ENCODE data around the gene INTS7.

INTS7 gene

DNA sequence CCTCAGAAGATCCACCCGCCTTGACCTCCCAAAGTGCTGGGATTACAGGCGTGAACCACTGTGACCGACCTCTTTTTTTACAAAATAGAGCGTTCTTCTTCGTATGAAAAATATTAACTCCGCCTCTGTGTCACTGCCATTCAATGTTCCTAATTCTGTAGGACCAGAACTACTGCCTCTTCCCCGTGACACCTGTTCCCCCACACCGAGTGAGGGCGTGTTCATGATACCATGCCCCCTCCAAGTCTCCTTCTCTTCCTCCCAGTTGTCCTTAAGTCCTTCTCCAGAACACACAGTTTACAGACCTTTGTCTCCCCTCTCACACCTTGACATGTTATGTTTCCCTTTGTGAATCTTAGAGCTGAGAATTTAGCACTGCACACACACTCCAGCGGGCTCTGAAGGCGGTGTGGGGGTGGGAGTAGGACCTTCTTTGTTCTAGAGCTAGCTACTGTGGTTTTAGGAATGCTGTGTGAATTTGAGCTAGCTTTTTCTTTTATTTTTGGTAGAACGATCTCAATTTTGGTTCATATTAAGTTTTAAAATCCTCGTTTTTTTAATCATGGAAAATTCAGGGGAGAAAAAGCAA lies 122.4 kb downstream of the INTS7 start:
- Histone ChIP-seq H3K4me3 (ENCODE audit: low read depth in 1 of 5, low read length in 5 of 5) (no peak overlapping the region), H3K27me3 (ENCODE audit: control insufficient read depth in 5 of 5, insufficient read depth in 4 of 5, low read length in 5 of 5) (no peaks in the 10 kb centered on the region), H3K4me1 (ENCODE audit: control insufficient read depth in 5 of 5, insufficient read depth in 5 of 5, low read length in 5 of 5) (peaks cover 0 to 36% (median 28%) of the 10 kb centered on the region in 5 donors), H3K27ac (ENCODE audit: low read depth, low read length) (no peak overlapping the region), H3K36me3 (ENCODE audit: control insufficient read depth in 5 of 5, insufficient read depth in 5 of 5, low read length in 5 of 5) (no peaks in the 10 kb centered on the region), H3K9ac (ENCODE audit: low read length in 5 of 5) (no peak overlapping the region), H3K9me3 (ENCODE audit: control insufficient read depth in 5 of 5, low read length in 5 of 5) (no peaks in the 10 kb centered on the region)

DNA sequence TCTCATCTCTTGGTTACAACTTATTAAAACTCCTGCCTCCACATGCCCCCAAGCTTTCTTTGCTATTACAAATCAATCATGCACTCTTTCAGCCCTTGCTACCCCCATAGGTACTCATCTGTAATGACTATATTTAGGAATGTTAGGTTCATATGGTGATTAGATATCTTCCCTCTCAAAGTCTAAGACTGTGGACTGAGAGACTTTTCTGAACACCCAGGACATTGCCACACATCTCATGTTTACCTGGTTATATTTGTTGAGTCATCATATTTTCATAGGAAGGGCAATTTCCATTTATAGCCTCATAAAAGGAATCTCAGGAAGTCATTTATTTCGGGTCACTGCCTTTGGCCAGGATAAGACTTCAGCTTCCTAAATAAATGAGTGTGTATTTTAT lies 123.3 kb downstream of the INTS7 start:
- Histone ChIP-seq H3K9me3 (ENCODE audit: control insufficient read depth in 5 of 5, low read length in 5 of 5) (no peaks in the 10 kb centered on the region), H3K36me3 (ENCODE audit: control insufficient read depth in 5 of 5, insufficient read depth in 5 of 5, low read length in 5 of 5) (no peaks in the 10 kb centered on the region), H3K4me3 (ENCODE audit: low read depth in 1 of 5, low read length in 5 of 5) (no peak overlapping the region), H3K27ac (ENCODE audit: low read depth, low read length) (no peak overlapping the region), H3K27me3 (ENCODE audit: control insufficient read depth in 5 of 5, insufficient read depth in 4 of 5, low read length in 5 of 5) (no peaks in the 10 kb centered on the region), H3K4me1 (ENCODE audit: control insufficient read depth in 5 of 5, insufficient read depth in 5 of 5, low read length in 5 of 5) (peaks cover 0 to 29% (median 21%) of the 10 kb centered on the region in 5 donors), H3K9ac (ENCODE audit: low read length in 5 of 5) (no peak overlapping the region)

DNA sequence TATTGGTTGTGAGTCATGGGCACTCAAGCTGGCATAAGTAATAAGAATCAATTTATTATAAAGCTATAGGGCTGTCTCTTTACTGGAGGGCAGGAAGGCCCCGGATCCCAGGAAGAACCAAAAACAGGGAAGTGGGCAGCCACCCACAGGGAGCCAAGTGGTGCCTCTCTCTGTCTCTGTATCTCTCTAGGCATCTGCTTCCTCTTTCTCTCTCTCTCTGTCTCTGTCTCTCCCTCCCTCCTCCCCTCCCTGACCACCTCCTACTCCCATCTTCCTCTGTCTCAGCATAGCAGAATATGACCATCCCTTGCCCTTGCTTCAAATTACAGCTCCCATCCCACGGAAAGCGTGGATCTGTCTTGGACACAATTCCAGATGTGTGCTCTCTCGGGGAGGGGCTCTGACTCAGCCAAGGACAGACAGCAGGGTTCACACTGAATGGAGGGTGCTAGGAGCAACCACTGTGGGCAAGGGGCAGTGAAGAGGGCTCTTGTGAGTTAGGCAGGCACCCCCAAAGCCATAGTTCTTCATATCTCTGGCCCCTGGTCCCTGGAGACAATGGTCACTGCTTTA lies 124.4 kb downstream of the INTS7 start:
- no peak overlapping the region for H3K4me3 ChIP-seq (ENCODE audit: low read depth in 1 of 5, low read length in 5 of 5)
- no peak overlapping the region for H3K27ac ChIP-seq (ENCODE audit: low read depth, low read length)
- H3K9ac ChIP-seq (ENCODE audit: low read length in 5 of 5), result no peak overlapping the region

DNA sequence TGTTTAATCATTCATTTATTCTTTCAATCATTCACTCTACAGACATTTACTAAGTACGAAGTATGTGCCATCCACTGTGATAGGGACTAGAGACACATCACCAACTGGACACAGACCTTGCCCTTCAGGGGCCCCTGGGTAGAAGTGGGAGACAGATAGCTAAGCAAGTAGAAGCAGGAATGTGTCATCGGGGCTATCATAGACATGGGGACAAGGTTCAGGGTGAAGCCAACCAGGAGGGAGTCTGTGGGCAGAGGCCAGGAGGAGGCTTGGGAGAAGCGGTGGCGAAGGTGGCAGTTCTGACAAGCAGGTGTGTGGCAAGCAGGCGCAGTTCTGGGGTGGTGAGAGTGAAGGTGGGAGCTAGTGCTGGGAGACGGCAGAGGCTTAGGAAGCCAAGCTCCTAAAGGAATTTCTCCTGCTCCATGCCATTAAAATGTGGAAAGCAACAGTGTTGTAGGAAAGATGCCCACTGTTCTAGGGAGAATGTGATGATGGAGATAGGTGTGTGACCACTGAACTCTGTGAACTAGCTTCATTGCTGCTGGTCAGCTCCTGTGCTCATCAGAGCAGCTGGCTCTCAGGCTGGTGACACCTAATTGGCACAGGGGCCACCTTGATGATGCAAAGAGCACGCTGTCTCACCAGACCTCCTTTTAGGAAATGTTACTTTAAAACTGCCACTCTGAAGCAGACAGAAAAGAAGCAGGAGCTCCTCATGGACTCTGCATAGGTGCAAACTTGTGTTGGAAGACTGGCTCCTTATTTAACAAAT lies 125.1 kb downstream of the INTS7 start:
- no peak overlapping the region for H3K9ac ChIP-seq (ENCODE audit: low read length in 5 of 5)
- H3K4me1 ChIP-seq (ENCODE audit: control insufficient read depth in 5 of 5, insufficient read depth in 5 of 5, low read length in 5 of 5), result peaks cover 0 to 29% (median 21%) of the 10 kb centered on the region in 5 donors
- H3K27ac ChIP-seq (ENCODE audit: low read depth, low read length), result no peak overlapping the region
- H3K27me3 ChIP-seq (ENCODE audit: control insufficient read depth in 5 of 5, insufficient read depth in 4 of 5, low read length in 5 of 5), result no peaks in the 10 kb centered on the region
- no peak overlapping the region for H3K4me3 ChIP-seq (ENCODE audit: low read depth in 1 of 5, low read length in 5 of 5)
- H3K9me3 ChIP-seq (ENCODE audit: control insufficient read depth in 5 of 5, low read length in 5 of 5), result no peaks in the 10 kb centered on the region
- H3K36me3 ChIP-seq (ENCODE audit: control insufficient read depth in 5 of 5, insufficient read depth in 5 of 5, low read length in 5 of 5), result no peaks in the 10 kb centered on the region

More for the DNA sequence above, 124.4 kb downstream of the INTS7 start:
- H3K4me1 ChIP-seq (ENCODE audit: control insufficient read depth in 5 of 5, insufficient read depth in 5 of 5, low read length in 5 of 5), result peaks cover 0 to 29% (median 21%) of the 10 kb centered on the region in 5 donors
- no peaks in the 10 kb centered on the region for H3K9me3 ChIP-seq (ENCODE audit: control insufficient read depth in 5 of 5, low read length in 5 of 5)
- no peaks in the 10 kb centered on the region for H3K27me3 ChIP-seq (ENCODE audit: control insufficient read depth in 5 of 5, insufficient read depth in 4 of 5, low read length in 5 of 5)
- H3K36me3 ChIP-seq (ENCODE audit: control insufficient read depth in 5 of 5, insufficient read depth in 5 of 5, low read length in 5 of 5), result no peaks in the 10 kb centered on the region

DNA sequence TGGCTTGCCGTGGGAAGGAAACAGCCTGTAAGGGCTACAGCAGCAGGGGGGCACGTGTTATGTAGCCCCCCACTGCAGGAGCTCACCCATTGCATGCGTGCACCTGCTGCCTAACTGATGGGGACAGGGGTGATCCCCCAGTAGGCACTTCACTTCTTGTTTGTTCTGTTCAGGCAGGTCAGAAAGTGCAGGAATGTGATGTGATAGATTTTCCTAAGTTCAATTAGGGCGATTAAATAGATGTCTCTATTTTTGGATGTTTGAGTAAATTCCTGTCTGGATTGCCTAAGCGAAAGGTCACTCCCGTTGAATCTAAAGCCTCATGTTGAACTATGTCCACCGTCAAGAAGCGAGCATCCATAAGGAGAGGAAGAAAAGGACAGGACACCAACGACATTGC lies 126.0 kb downstream of the INTS7 start:
- H3K9me3 ChIP-seq (ENCODE audit: control insufficient read depth in 5 of 5, low read length in 5 of 5), result no peaks in the 10 kb centered on the region
- H3K4me1 ChIP-seq (ENCODE audit: control insufficient read depth in 5 of 5, insufficient read depth in 5 of 5, low read length in 5 of 5), result peaks cover 0 to 29% (median 21%) of the 10 kb centered on the region in 5 donors

DNA sequence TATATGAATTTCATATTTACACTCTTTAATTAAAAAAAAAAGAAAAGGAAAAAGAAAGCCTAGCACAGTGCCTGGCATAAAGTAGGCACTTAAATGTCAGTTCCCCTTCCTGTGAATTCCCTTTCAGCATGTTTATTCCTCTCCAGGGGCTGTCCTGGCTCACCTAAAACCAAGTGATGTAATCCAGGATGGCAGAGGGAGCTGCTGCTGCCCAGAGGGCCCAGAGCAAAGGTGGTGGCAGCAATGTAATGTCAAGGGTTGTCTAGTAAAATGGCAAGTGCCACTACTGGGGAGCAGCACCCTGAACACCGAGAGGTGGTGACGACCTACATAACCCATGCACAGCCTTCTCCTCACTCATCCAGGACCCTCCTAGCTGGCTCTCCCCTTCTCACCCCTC lies 126.4 kb downstream of the INTS7 start:
- H3K27ac ChIP-seq (ENCODE audit: low read depth, low read length), result peak overlapping the region; percentile 47
- peak overlapping the region in 1 of 5 donors; percentile 7 for H3K9ac ChIP-seq (ENCODE audit: low read length in 5 of 5)
- H3K9me3 ChIP-seq (ENCODE audit: control insufficient read depth in 5 of 5, low read length in 5 of 5), result no peaks in the 10 kb centered on the region
- H3K4me3 ChIP-seq (ENCODE audit: low read depth in 1 of 5, low read length in 5 of 5), result peak overlapping the region in 1 of 5 donors; percentile 36
- H3K4me1 ChIP-seq (ENCODE audit: control insufficient read depth in 5 of 5, insufficient read depth in 5 of 5, low read length in 5 of 5), result peaks cover 0 to 30% (median 21%) of the 10 kb centered on the region in 5 donors
- no peaks in the 10 kb centered on the region for H3K36me3 ChIP-seq (ENCODE audit: control insufficient read depth in 5 of 5, insufficient read depth in 5 of 5, low read length in 5 of 5)
- H3K27me3 ChIP-seq (ENCODE audit: control insufficient read depth in 5 of 5, insufficient read depth in 4 of 5, low read length in 5 of 5), result no peaks in the 10 kb centered on the region

More for the DNA sequence above, 126.0 kb downstream of the INTS7 start:
- peak overlapping the region; percentile 47 for H3K27ac ChIP-seq (ENCODE audit: low read depth, low read length)
- H3K36me3 ChIP-seq (ENCODE audit: control insufficient read depth in 5 of 5, insufficient read depth in 5 of 5, low read length in 5 of 5), result no peaks in the 10 kb centered on the region
- H3K9ac ChIP-seq (ENCODE audit: low read length in 5 of 5), result peak overlapping the region in 1 of 5 donors; percentile 7
- peak overlapping the region in 1 of 5 donors; percentile 36 for H3K4me3 ChIP-seq (ENCODE audit: low read depth in 1 of 5, low read length in 5 of 5)
- no peaks in the 10 kb centered on the region for H3K27me3 ChIP-seq (ENCODE audit: control insufficient read depth in 5 of 5, insufficient read depth in 4 of 5, low read length in 5 of 5)

DNA sequence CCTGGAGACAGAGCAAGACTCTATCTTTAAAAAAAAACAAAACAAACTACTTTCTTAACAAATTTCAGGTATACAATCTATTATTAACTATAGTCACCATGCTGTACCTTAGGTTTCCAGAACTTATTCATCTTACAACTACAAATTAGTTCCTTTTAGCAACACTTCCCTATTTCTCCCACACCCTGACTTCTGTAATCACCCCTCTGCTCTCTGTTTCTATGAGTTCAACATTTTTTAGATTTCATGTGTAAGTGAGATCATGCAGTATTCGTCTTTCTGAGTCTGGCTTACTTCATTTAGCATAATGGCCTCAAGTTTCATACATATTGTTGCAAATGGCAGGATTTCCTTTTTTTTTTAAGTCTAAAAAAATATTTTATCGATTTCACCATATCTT lies 126.9 kb downstream of the INTS7 start:
- peaks cover 0 to 34% (median 21%) of the 10 kb centered on the region in 5 donors for H3K4me1 ChIP-seq (ENCODE audit: control insufficient read depth in 5 of 5, insufficient read depth in 5 of 5, low read length in 5 of 5)
- no peak overlapping the region for H3K9ac ChIP-seq (ENCODE audit: low read length in 5 of 5)
- no peaks in the 10 kb centered on the region for H3K36me3 ChIP-seq (ENCODE audit: control insufficient read depth in 5 of 5, insufficient read depth in 5 of 5, low read length in 5 of 5)
- H3K27me3 ChIP-seq (ENCODE audit: control insufficient read depth in 5 of 5, insufficient read depth in 4 of 5, low read length in 5 of 5), result no peaks in the 10 kb centered on the region
- no peak overlapping the region for H3K27ac ChIP-seq (ENCODE audit: low read depth, low read length)
- H3K9me3 ChIP-seq (ENCODE audit: control insufficient read depth in 5 of 5, low read length in 5 of 5), result no peaks in the 10 kb centered on the region
- H3K4me3 ChIP-seq (ENCODE audit: low read depth in 1 of 5, low read length in 5 of 5), result no peak overlapping the region

DNA sequence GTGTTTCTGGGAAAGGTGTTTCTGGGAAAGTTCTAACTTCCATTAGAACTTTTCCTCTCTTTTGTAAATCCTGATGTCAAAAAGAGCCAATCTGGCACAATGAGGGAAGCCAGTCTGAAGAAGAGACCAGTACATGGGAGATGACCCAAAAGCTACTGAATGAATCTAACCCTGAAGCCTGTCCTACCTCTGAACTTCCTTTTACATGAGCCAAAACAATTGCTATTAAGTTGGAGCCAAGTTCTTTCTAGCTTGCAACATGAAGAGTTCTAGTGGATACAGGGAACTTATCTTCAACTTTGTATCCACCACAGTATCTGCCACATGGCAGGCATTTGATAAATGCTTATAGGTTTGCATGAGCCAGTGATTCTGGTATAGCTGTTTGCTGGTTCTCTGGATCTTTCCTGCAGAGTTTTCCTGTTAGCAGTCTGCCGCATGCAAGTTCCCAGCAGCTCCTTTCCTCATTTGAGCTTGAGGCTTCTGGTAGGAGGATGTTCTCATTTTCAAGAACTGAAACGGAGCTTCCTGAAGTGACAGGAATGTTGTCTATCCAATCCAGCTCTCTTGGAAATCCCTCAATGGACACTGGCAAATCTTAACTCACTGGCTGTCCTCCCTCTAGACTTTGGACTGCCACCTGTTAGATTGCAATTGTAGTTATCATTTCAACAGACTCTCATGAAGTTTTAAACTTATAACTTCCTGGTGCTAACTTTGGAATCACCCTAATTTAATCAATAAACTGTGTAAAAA lies 131.7 kb downstream of the INTS7 start:
- Histone ChIP-seq H3K9me3 (ENCODE audit: control insufficient read depth in 5 of 5, low read length in 5 of 5) (no peaks in the 10 kb centered on the region), H3K9ac (ENCODE audit: low read length in 5 of 5) (no peak overlapping the region), H3K27ac (ENCODE audit: low read depth, low read length) (no peak overlapping the region)

DNA sequence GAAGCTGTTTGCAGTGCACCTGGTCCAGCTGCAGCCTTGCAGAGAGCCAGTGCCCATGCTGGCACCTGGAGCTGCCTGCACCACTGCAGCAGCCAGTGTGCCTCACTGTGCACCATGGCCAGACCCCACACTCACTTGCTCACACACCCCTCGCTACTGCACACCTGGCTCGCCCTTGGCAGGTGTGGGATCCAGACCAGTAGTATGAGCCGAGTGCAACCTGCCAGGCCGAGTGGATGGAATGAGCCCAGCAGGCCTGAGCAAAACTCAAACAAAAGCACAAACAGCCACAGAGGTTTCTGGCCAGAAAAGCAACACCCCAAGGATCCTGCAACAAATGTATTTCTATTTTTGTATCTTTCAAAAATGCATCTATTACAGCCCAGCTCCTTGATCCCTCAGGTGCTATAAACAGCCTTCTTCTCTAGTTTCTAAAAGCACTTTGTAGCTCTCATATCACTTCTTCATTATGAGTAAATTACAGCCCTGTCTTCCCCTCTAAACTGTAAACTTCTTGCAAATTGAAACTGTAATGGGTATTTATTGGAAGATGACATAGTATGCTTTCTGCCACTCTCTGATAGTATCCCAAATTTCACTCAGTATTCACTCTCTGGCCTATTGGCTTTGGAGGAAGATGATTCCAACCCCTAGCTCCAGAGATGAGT lies 132.6 kb downstream of the INTS7 start:
- Histone ChIP-seq H3K27me3 (ENCODE audit: control insufficient read depth in 5 of 5, insufficient read depth in 4 of 5, low read length in 5 of 5) (no peaks in the 10 kb centered on the region), H3K4me3 (ENCODE audit: low read depth in 1 of 5, low read length in 5 of 5) (no peak overlapping the region), H3K27ac (ENCODE audit: low read depth, low read length) (no peak overlapping the region)

More for the DNA sequence above, 131.7 kb downstream of the INTS7 start:
- Histone ChIP-seq H3K4me3 (ENCODE audit: low read depth in 1 of 5, low read length in 5 of 5) (no peak overlapping the region), H3K27me3 (ENCODE audit: control insufficient read depth in 5 of 5, insufficient read depth in 4 of 5, low read length in 5 of 5) (no peaks in the 10 kb centered on the region), H3K4me1 (ENCODE audit: control insufficient read depth in 5 of 5, insufficient read depth in 5 of 5, low read length in 5 of 5) (peaks cover 0 to 13% (median 6%) of the 10 kb centered on the region in 5 donors), H3K36me3 (ENCODE audit: control insufficient read depth in 5 of 5, insufficient read depth in 5 of 5, low read length in 5 of 5) (no peaks in the 10 kb centered on the region)

More for the DNA sequence above, 132.6 kb downstream of the INTS7 start:
- Histone ChIP-seq H3K4me1 (ENCODE audit: control insufficient read depth in 5 of 5, insufficient read depth in 5 of 5, low read length in 5 of 5) (peaks cover 0 to 5% (median 0%) of the 10 kb centered on the region in 5 donors), H3K9ac (ENCODE audit: low read length in 5 of 5) (no peak overlapping the region), H3K36me3 (ENCODE audit: control insufficient read depth in 5 of 5, insufficient read depth in 5 of 5, low read length in 5 of 5) (no peaks in the 10 kb centered on the region), H3K9me3 (ENCODE audit: control insufficient read depth in 5 of 5, low read length in 5 of 5) (no peaks in the 10 kb centered on the region)

Measured in subcutaneous abdominal adipose tissue (tissue), 5 donors.